OCI-LY7 (cell line): Measurements from ENCODE around the gene KCNMB2. TPM values are rescaled to one million over a fixed set of nuclear protein-coding genes. Genes with fewer than 3 reads are reported as not detected.

Source experiments
- BruUV-seq: library from RNA; stranded (reverse); fragments of 400-500 nt; replicated peaks from 2 replicates; lab custom pipeline; 2021; lab: Mats Ljungman, UMichigan
- CTCF ChIA-PET: fragments of 300-600 bp; sonication (Branson Sonifier 250); formaldehyde crosslinking; loops from one replicate; lab custom pipeline; 2022; ENCODE audit warnings: antibody characterized with exemption; ENCODE audit not compliant: unreplicated experiment; lab: Charles Lee
- POLR2A ChIA-PET: fragments of 300-600 bp; sonication (Branson Sonifier 250); formaldehyde crosslinking; loops from one replicate; lab custom pipeline; 2022; ENCODE audit warnings: antibody characterized with exemption; lab: Charles Lee
- DNase-seq: peaks from one replicate; pipeline ENCODE4 v3.0.0-alpha.2; 2015; ENCODE audit warnings: low spot score
- H2AFZ ChIP-seq: fragments of 200-600 bp; sonication (generic), shearing (Covaris generic); 2 replicates; pipeline ENCODE4 v1.6.1; 2014; ENCODE audit warnings: mild to moderate bottlenecking, antibody characterized with exemption, low read length, moderate library complexity
- H3K27ac ChIP-seq: fragments of 200-600 bp; sonication (generic); 2 replicates; pipeline ENCODE4 v1.5.1; 2014; ENCODE audit warnings: mixed run types, low read depth, mild to moderate bottlenecking, moderate library complexity, low read length, inconsistent platforms; ENCODE audit not compliant: poor library complexity, severe bottlenecking
- H3K36me3 ChIP-seq: fragments of 200-600 bp; sonication (generic); 2 replicates; pipeline ENCODE4 v1.6.1; 2014; ENCODE audit warnings: mild to moderate bottlenecking, antibody characterized with exemption, low read length, moderate library complexity, mixed read lengths; ENCODE audit not compliant: insufficient read depth
- H3K4me1 ChIP-seq: fragments of 200-600 bp; sonication (generic); 2 replicates; pipeline ENCODE4 v1.5.1; 2014; ENCODE audit warnings: mild to moderate bottlenecking, low read length; ENCODE audit not compliant: insufficient read depth, poor library complexity, severe bottlenecking
- H3K4me2 ChIP-seq: fragments of 200-600 bp; sonication (generic); 2 replicates; pipeline ENCODE4 v1.6.1; 2014; ENCODE audit warnings: mild to moderate bottlenecking, low read length
- H3K4me3 ChIP-seq: fragments of 200-600 bp; sonication (generic); 2 replicates; pipeline ENCODE4 v1.5.1; 2014; ENCODE audit warnings: mild to moderate bottlenecking, low read depth, low read length; ENCODE audit not compliant: poor library complexity, severe bottlenecking
- H3K79me2 ChIP-seq: fragments of 200-600 bp; sonication (generic); 2 replicates; pipeline ENCODE4 v1.6.1; 2016; ENCODE audit warnings: low read depth, mild to moderate bottlenecking, low read length, moderate library complexity, mixed read lengths; ENCODE audit not compliant: insufficient read depth
- H3K9me2 ChIP-seq: fragments of 200-600 bp; sonication (generic); 2 replicates; pipeline ENCODE4 v1.6.1; 2016; ENCODE audit warnings: mild to moderate bottlenecking, low read length, mixed read lengths; ENCODE audit not compliant: insufficient read depth
- H3K9me3 ChIP-seq: fragments of 200-600 bp; sonication (generic); 2 replicates; pipeline ENCODE4 v1.6.1; 2014; ENCODE audit warnings: mild to moderate bottlenecking, mixed run types, low read length, mixed read lengths
- H4K20me1 ChIP-seq: fragments of 200-600 bp; sonication (generic); 2 replicates; pipeline ENCODE4 v1.6.1; 2014; ENCODE audit warnings: mild to moderate bottlenecking, antibody characterized with exemption, low read length, moderate library complexity, mixed read lengths; ENCODE audit not compliant: insufficient read depth
- CTCF ChIP-seq: fragments of 200-600 bp; sonication (generic); conservative IDR thresholded peaks from 2 replicates; pipeline ENCODE4 v1.5.1; 2014; ENCODE audit warnings: mild to moderate bottlenecking, antibody characterized with exemption, low read length, moderate library complexity, mixed read lengths
- EZH2phosphoT487 ChIP-seq: fragments of 200-600 bp; sonication (generic); IDR thresholded peaks from 2 replicates; pipeline ENCODE4 v1.6.1; 2018; ENCODE audit warnings: low read depth, borderline replicate concordance, mild to moderate bottlenecking, mixed run types, antibody characterized with exemption, low read length, moderate library complexity, mixed read lengths
- intact Hi-C: fragments of 100-400 bp; cut with micrococcal nuclease; formaldehyde crosslinking; loops from one replicate; pipeline ENCODE4 v1.10.0; 2022; ENCODE audit not compliant: unreplicated experiment
- total RNA-seq, 2 experiments: library from RNA; depleted of rRNA in 1 of 2; stranded (reverse); fragments of >200 nt in 1 of 2; shearing (Covaris generic) in 1 of 2; gene quantifications; 2 replicates each; pipeline ENCODE4 v1.2.3, GENCODE V29; 2014 to 2022

Gene KCNMB2
- total RNA-seq, 2 experiments from 2014 or later, result not detected

GRCh38 chr3:178561239-178561638 lies 25.0 kb downstream of the KCNMB2 start:
- CTCF ChIA-PET, result no interaction called here
- POLR2A ChIA-PET, result interaction anchor here (0.6 kb wide), 1 partner anchor 988 kb away, joined by 3 read pairs; no protein-coding TSS in a partner anchor
- Histone ChIP-seq H3K9me3 (no peaks in the 10 kb centered on the region), H3K36me3 (no peaks in the 10 kb centered on the region), H3K9me2 (no peaks in the 10 kb centered on the region), H3K27ac (no peak overlapping the region), H4K20me1 (no peaks in the 10 kb centered on the region), H3K4me2 (no peak overlapping the region), H3K4me3 (no peak overlapping the region), H2AFZ (no peak overlapping the region), H3K79me2 (no peaks in the 10 kb centered on the region), H3K4me1 (no peaks in the 10 kb centered on the region)
- BruUV-seq, result no TSS peak
- intact Hi-C loops, result no loop called here
- TF ChIP-seq CTCF (no peak), EZH2phosphoT487 (no peak)
- no peak for DNase-seq

GRCh38 chr3:178562143-178562946 lies 26.1 kb downstream of the KCNMB2 start:
- no peaks in the 10 kb centered on the region for H3K79me2 ChIP-seq
- no peaks in the 10 kb centered on the region for H3K4me1 ChIP-seq
- intact Hi-C loops, result no loop called here
- H2AFZ ChIP-seq, result no peak overlapping the region
- no peaks in the 10 kb centered on the region for H3K36me3 ChIP-seq
- BruUV-seq, result no TSS peak
- TF ChIP-seq CTCF, result no peak
- TF ChIP-seq EZH2phosphoT487, result no peak
- no peaks in the 10 kb centered on the region for H4K20me1 ChIP-seq
- CTCF ChIA-PET, result no interaction called here
- H3K4me3 ChIP-seq, result no peak overlapping the region
- no peaks in the 10 kb centered on the region for H3K9me3 ChIP-seq
- H3K27ac ChIP-seq, result no peak overlapping the region
- DNase-seq, result no peak
- POLR2A ChIA-PET, result no interaction called here
- no peaks in the 10 kb centered on the region for H3K9me2 ChIP-seq
- no peak overlapping the region for H3K4me2 ChIP-seq

GRCh38 chr3:178562947-178563232 lies 26.7 kb downstream of the KCNMB2 start:
- CTCF ChIA-PET, result no interaction called here
- TF ChIP-seq CTCF (no peak), EZH2phosphoT487 (no peak)
- POLR2A ChIA-PET, result no interaction called here
- Histone ChIP-seq H3K9me3 (no peaks in the 10 kb centered on the region), H3K4me3 (no peak overlapping the region), H2AFZ (no peak overlapping the region), H3K4me2 (no peak overlapping the region), H3K79me2 (no peaks in the 10 kb centered on the region), H4K20me1 (no peaks in the 10 kb centered on the region), H3K36me3 (no peaks in the 10 kb centered on the region), H3K27ac (no peak overlapping the region), H3K9me2 (no peaks in the 10 kb centered on the region), H3K4me1 (no peaks in the 10 kb centered on the region)
- DNase-seq, result no peak
- intact Hi-C loops, result no loop called here
- BruUV-seq, result no TSS peak
